HEK293 (cell line): Measurements from ENCODE around the gene POLD2.

ENCODE experiments used
- CTCF ChIA-PET: fragments of 350-600 bp; formaldehyde crosslinking; extraction: SDS; loops from one replicate; lab custom pipeline; 2021; ENCODE audit warnings: antibody characterized with exemption; lab: Yijun Ruan, JAX
- POLR2A ChIA-PET: fragments of 300-600 bp; formaldehyde crosslinking; extraction: SDS; loops from one replicate; lab custom pipeline; 2020; ENCODE audit warnings: antibody characterized with exemption, inconsistent platforms; lab: Yijun Ruan, JAX
- H3K27ac ChIP-seq: fragments of 200-500 bp; sonication (Bioruptor generic); 2 replicates; pipeline ENCODE4 v1.5.1; 2014; ENCODE audit warnings: low read depth, low read length, control low read depth, inconsistent platforms; ENCODE audit errors: extremely low read depth
- H3K36me3 ChIP-seq, 2 experiments: fragments of 200-500 bp in 1 of 2; sonication (Bioruptor generic) in 1 of 2; 1 replicate in 1 of 2; 2 replicates in 1 of 2; pipeline ENCODE4 v1.5.1; 2014 to 2017; ENCODE audit warnings: inconsistent platforms in 2 of 2, low read length in 2 of 2; ENCODE audit not compliant: control insufficient read depth in 2 of 2, insufficient read depth in 1 of 2
- H3K4me1 ChIP-seq: fragments of 200-500 bp; sonication (Bioruptor generic); 2 replicates; pipeline ENCODE4 v1.5.1; 2014; ENCODE audit warnings: mild to moderate bottlenecking, low read length, inconsistent platforms; ENCODE audit not compliant: control insufficient read depth, insufficient read depth
- H3K4me3 ChIP-seq: 2 replicates; pipeline ENCODE4 v1.5.1; 2011; ENCODE audit warnings: low read depth, mild to moderate bottlenecking, control low read depth, low read length, moderate library complexity
- H3K9me3 ChIP-seq: fragments of 200-500 bp; sonication (Bioruptor generic); 2 replicates; pipeline ENCODE4 v1.5.1; 2014; ENCODE audit warnings: low read depth, low read length, inconsistent platforms; ENCODE audit not compliant: control insufficient read depth, insufficient read depth
- EGR2 ChIP-seq: fragments of 450-650 bp; formaldehyde crosslinking; IDR thresholded peaks from 2 replicates; pipeline ENCODE4 v1.5.1; 2016; ENCODE audit warnings: low read depth, missing biosample characterization, missing genetic modification characterization
- HOXD13 ChIP-seq: sonication (generic); formaldehyde crosslinking; IDR thresholded peaks from 2 replicates; pipeline ENCODE4 v1.8.0; 2022; ENCODE audit warnings: missing genetic modification reagents, borderline replicate concordance
- KLF1 ChIP-seq: fragments of 450-650 bp; formaldehyde crosslinking; IDR thresholded peaks from 2 replicates; pipeline ENCODE4 v1.5.1; 2016; ENCODE audit warnings: missing biosample characterization, missing genetic modification characterization
- YY2 ChIP-seq: fragments of 450-650 bp; formaldehyde crosslinking; IDR thresholded peaks from 2 replicates; pipeline ENCODE4 v1.5.1; 2016; ENCODE audit warnings: missing biosample characterization, missing genetic modification characterization
- ZFHX2 ChIP-seq: fragments of 450-650 bp; formaldehyde crosslinking; conservative IDR thresholded peaks from 2 replicates; pipeline ENCODE4 v1.5.1; 2016; ENCODE audit warnings: missing biosample characterization, missing genetic modification characterization
- ZNF121 ChIP-seq: fragments of 450-650 bp; formaldehyde crosslinking; IDR thresholded peaks from 2 replicates; pipeline ENCODE4 v1.5.1; 2016; ENCODE audit warnings: missing biosample characterization, missing genetic modification characterization
- ZNF202 ChIP-seq: fragments of 450-650 bp; formaldehyde crosslinking; IDR thresholded peaks from 2 replicates; pipeline ENCODE4 v1.5.1; 2016; ENCODE audit warnings: missing biosample characterization, missing genetic modification characterization, borderline replicate concordance
- ZNF211 ChIP-seq: fragments of 450-650 bp; formaldehyde crosslinking; IDR thresholded peaks from 2 replicates; pipeline ENCODE4 v1.5.1; 2016; ENCODE audit warnings: low read depth, missing biosample characterization, missing genetic modification characterization
- ZNF335 ChIP-seq: fragments of 450-650 bp; formaldehyde crosslinking; conservative IDR thresholded peaks from 2 replicates; pipeline ENCODE4 v1.5.1; 2016; ENCODE audit warnings: missing biosample characterization, missing genetic modification characterization
- ZNF426 ChIP-seq: fragments of 450-650 bp; formaldehyde crosslinking; IDR thresholded peaks from 2 replicates; pipeline ENCODE4 v1.5.1; 2017; ENCODE audit warnings: missing biosample characterization, missing genetic modification characterization, mild to moderate bottlenecking, inconsistent platforms, moderate library complexity
- ZNF518A ChIP-seq: fragments of 450-650 bp; formaldehyde crosslinking; conservative IDR thresholded peaks from 2 replicates; pipeline ENCODE4 v1.5.1; 2016; ENCODE audit warnings: low read depth, missing biosample characterization, missing genetic modification characterization
- ZNF704 ChIP-seq: fragments of 450-650 bp; formaldehyde crosslinking; IDR thresholded peaks from 2 replicates; pipeline ENCODE4 v1.5.1; 2016; ENCODE audit warnings: missing biosample characterization, missing genetic modification characterization

The POLD2 gene

GRCh38 chr7:44098092-44099068, 25.0 kb downstream of the POLD2 start:
- ChIA-PET CTCF (interaction anchor here (0.7 to 1.6 kb wide), 4 partner anchors 11 to 34 kb away, joined by 3 to 6 read pairs (median 3); no protein-coding TSS in a partner anchor), POLR2A (no interaction called here)
- Histone ChIP-seq H3K36me3 (no peaks in the 10 kb centered on the region), H3K4me3 (no peak overlapping the region), H3K27ac (no peak overlapping the region), H3K9me3 (no peaks in the 10 kb centered on the region), H3K4me1 (no peaks in the 10 kb centered on the region; the same call in 1 of the 2 replicates)
- TF ChIP-seq ZNF426 (no peak), ZNF121 (tag by site-specific recombination) (no peak), ZNF518A (tag by site-specific recombination) (no peak), HOXD13 (CRISPR knock-in tag) (no peak), ZNF335 (tag by site-specific recombination) (peak; percentile 8), ZNF202 (tag by site-specific recombination) (no peak), KLF1 (tag by site-specific recombination) (no peak), YY2 (tag by site-specific recombination) (no peak), ZNF704 (no peak)

GRCh38 chr7:44097064-44097932, 26.1 kb downstream of the POLD2 start:
- POLR2A ChIA-PET, result no interaction called here
- H3K9me3 ChIP-seq, result no peaks in the 10 kb centered on the region
- H3K4me3 ChIP-seq, result no peak overlapping the region
- H3K27ac ChIP-seq, result no peak overlapping the region
- H3K4me1 ChIP-seq, result no peaks in the 10 kb centered on the region; the same call in 1 of the 2 replicates
- peak; percentile 81 for TF ChIP-seq EGR2 (tag by site-specific recombination)
- no peak for TF ChIP-seq ZNF211 (tag by site-specific recombination)
- peak; percentile 65 for TF ChIP-seq ZFHX2
- CTCF ChIA-PET, result interaction anchor here (0.6 to 0.7 kb wide), 3 partner anchors 19 to 126 kb away, joined by 3 to 4 read pairs (median 3); no protein-coding TSS in a partner anchor
- H3K36me3 ChIP-seq, result no peaks in the 10 kb centered on the region
